ENCODE results near the gene ALAD. TPM values are rescaled to one million over a fixed set of nuclear protein-coding genes. Genes with fewer than 3 reads are reported as not detected.

ALAD gene
- total and polyA plus RNA-seq, 9 of the 15 experiments (the other 6 are each of a cell fraction or from before 2014, with no cell fraction given) = 1.3 to 12.7 (median 6.8) TPM

- TF ChIP-seq CLOCK (CRISPR knock-in tag; IDR thresholded peaks at IDR 0.05; ENCODE audit: borderline replicate concordance) (no peak), CBFA2T2 (conservative IDR thresholded peaks at IDR 0.05) (peak; percentile 58), CBX1 (IDR thresholded peaks at IDR 0.05; ENCODE audit: low read depth) (peak; percentile 92), MTA1 (IDR thresholded peaks at IDR 0.05; ENCODE audit: borderline replicate concordance) (0 out of 2 replicates have a peak, but pooled peaks have one; percentile 23), CEBPZ (IDR thresholded peaks at IDR 0.05; ENCODE audit: borderline replicate concordance, low read depth, low read length) (no peak), ZNF512 (tag; IDR thresholded peaks at IDR 0.05) (no peak), ZNF586 (CRISPR knock-in tag; conservative IDR thresholded peaks at IDR 0.05) (no peak), ZNF766 (CRISPR knock-in tag; conservative IDR thresholded peaks at IDR 0.05) (0 out of 2 replicates have a peak, but pooled peaks have one; percentile 45), IRF9 (tag; IDR thresholded peaks at IDR 0.05) (no peak), THRAP3 (IDR thresholded peaks at IDR 0.05; ENCODE audit: borderline replicate concordance) (no peak; the same call in 1 of the 2 replicates), U2AF1 (optimal IDR thresholded peaks at IDR 0.05; ENCODE audit: low read depth, low read length) (peak; percentile 27), SMARCA5 (IDR thresholded peaks at IDR 0.05) (no peak), ETV1 (tag; conservative IDR thresholded peaks at IDR 0.05; ENCODE audit: low read depth) (peak; percentile 76; the same call in 1 of the 2 replicates), ZNF431 (CRISPR knock-in tag; IDR thresholded peaks at IDR 0.05) (peak; percentile 66), ZNF124 (CRISPR knock-in tag; IDR thresholded peaks at IDR 0.05) (no peak), KLF16 (IDR thresholded peaks at IDR 0.05) (peak; percentile 94), MYC (IDR thresholded peaks at IDR 0.05; ENCODE audit: low read depth, low read length) (peak; percentile 99), MYC (CRISPR knock-in tag; IDR thresholded peaks at IDR 0.05; ENCODE audit: borderline replicate concordance, low read depth) (peak; percentile 95), ZNF217 (CRISPR knock-in tag; IDR thresholded peaks at IDR 0.05) (no peak), SUPT5H (IDR thresholded peaks at IDR 0.05) (peak; percentile 81)
Measured at GRCh38 chr9:113410207-113410864, 9.3 kb upstream of the ALAD start, which contains the start of the genes C9orf43 and POLE3 (continued).
